GM12864 (cell line): ENCODE data around the gene SRPK2.

Experiments used
- DNase-seq: peaks from one replicate; pipeline ENCODE4 v3.0.0-alpha.2; 2011; ENCODE audit warnings: low read depth
- H3K4me3 ChIP-seq: 2 replicates; pipeline ENCODE4 v1.5.1; 2011; ENCODE audit warnings: mild to moderate bottlenecking, low read depth, low read length, control low read depth
- CTCF ChIP-seq: IDR thresholded peaks from 2 replicates; pipeline ENCODE4 v1.5.1; 2011; ENCODE audit warnings: low read depth, mild to moderate bottlenecking, moderate library complexity, low read length, control low read depth, inconsistent platforms; ENCODE audit errors: missing control alignments

The SRPK2 gene

GRCh38 chr7:105319578-105319977 is 69.1 kb downstream of the SRPK2 start:
- no peak for DNase-seq
- no peak for TF ChIP-seq CTCF
- H3K4me3 ChIP-seq, result no peak overlapping the region

GRCh38 chr7:105316578-105317344 is 72.0 kb downstream of the SRPK2 start:
- DNase-seq, result no peak
- H3K4me3 ChIP-seq, result no peak overlapping the region
- no peak for TF ChIP-seq CTCF

- no peak for TF ChIP-seq CTCF
- no peak for DNase-seq
- H3K4me3 ChIP-seq, result no peak overlapping the region
Measured at GRCh38 chr7:105315357-105315756, 73.4 kb downstream of the SRPK2 start.

- no peak for DNase-seq
- H3K4me3 ChIP-seq, result no peak overlapping the region
- TF ChIP-seq CTCF, result no peak
Measured at GRCh38 chr7:105309235-105310169, 79.2 kb downstream of the SRPK2 start.

- no peak for TF ChIP-seq CTCF
- H3K4me3 ChIP-seq, result no peak overlapping the region
- DNase-seq, result no peak
Measured at GRCh38 chr7:105307163-105307672, 81.5 kb downstream of the SRPK2 start.

- DNase-seq, result no peak
- no peak overlapping the region for H3K4me3 ChIP-seq
- no peak for TF ChIP-seq CTCF
Measured at GRCh38 chr7:105306298-105306748, 82.4 kb downstream of the SRPK2 start.
